WI38 (cell line): Measurements from ENCODE around the gene ELF2.

ENCODE experiments used
- H3K4me3 ChIP-seq: 2 replicates; pipeline ENCODE4 v1.5.1; 2011; ENCODE audit warnings: low read depth, mild to moderate bottlenecking, control low read depth, low read length
- TF ChIP-seq, protein P1 (sequence below): IDR thresholded peaks from 2 replicates; pipeline ENCODE4 v1.5.1; 2012; ENCODE audit warnings: low read depth, mild to moderate bottlenecking, control low read depth, low read length

Gene ELF2

DNA sequence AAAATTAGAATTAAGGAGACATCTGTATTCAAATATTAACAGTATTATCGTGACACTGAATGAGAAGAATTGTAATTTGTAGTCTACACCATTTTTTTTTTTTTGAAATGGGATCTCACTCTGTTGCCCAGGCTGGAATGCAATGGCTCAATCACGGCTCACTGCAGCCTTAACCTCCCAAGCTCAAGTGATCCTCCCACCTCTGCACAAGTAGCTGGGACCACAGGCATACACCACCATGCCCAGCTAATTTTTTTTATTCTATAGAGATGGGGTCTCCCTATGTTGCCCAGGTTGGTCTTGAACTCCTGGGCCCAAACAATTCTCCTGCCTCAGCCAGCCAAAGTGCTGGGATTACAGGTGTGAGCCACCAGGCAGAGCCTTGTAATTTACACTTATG, 24.8 kb downstream of the ELF2 start:
- TF ChIP-seq, protein P1, sequence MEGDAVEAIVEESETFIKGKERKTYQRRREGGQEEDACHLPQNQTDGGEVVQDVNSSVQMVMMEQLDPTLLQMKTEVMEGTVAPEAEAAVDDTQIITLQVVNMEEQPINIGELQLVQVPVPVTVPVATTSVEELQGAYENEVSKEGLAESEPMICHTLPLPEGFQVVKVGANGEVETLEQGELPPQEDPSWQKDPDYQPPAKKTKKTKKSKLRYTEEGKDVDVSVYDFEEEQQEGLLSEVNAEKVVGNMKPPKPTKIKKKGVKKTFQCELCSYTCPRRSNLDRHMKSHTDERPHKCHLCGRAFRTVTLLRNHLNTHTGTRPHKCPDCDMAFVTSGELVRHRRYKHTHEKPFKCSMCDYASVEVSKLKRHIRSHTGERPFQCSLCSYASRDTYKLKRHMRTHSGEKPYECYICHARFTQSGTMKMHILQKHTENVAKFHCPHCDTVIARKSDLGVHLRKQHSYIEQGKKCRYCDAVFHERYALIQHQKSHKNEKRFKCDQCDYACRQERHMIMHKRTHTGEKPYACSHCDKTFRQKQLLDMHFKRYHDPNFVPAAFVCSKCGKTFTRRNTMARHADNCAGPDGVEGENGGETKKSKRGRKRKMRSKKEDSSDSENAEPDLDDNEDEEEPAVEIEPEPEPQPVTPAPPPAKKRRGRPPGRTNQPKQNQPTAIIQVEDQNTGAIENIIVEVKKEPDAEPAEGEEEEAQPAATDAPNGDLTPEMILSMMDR: no peak
- H3K4me3 ChIP-seq: no peak overlapping the region

DNA sequence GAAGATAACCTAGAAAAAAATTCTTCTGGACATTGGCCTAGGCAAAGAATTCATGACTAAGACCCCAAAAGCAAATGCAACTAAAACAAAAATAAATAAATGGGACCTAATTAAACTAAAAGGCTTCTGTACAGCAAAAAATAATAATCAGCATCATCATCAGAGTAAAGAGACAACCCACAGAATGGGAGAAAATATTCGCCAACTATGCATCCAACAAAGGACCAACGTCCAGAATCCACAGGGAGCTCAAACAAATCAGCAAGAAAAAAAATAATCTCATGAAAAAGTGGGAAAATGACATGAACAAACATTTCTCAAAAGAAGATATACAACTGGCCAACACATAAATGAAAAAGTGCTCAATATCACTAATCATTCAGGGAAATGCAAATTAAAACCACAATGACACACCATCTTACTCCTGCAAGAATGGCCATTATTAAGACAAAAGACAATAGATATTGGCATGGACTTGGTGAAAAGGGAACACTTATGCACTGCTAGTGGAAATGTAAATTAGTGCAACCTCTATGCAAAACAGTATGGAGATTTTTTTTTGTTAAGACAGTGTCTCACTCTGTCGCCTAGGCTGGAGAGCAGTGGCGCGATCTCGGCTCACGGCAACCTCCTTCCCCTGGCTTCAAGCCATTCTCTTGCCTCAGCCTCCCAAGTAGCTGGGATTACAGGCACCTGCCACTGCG, 29.9 kb downstream of the ELF2 start:
- TF ChIP-seq, protein P1: no peak
- H3K4me3 ChIP-seq: no peak overlapping the region

DNA sequence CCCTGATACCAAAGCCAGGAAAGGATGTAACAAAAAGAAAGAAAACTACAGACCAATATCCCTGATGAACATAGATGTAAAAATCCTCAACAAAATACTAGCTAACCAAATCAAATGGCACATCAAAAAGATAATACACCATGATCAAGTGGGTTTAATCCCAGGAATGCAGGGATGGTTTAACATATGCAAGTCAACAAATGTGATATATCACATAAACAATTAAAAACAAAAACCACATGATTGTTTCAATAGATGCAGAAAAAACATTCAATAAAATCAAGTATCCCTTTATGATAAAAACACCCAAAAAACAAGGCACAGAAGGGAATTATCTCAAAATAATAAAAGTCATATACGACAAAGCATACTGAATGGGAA, 31.5 kb downstream of the ELF2 start:
- TF ChIP-seq, protein P1: no peak
- no peak overlapping the region for H3K4me3 ChIP-seq

DNA sequence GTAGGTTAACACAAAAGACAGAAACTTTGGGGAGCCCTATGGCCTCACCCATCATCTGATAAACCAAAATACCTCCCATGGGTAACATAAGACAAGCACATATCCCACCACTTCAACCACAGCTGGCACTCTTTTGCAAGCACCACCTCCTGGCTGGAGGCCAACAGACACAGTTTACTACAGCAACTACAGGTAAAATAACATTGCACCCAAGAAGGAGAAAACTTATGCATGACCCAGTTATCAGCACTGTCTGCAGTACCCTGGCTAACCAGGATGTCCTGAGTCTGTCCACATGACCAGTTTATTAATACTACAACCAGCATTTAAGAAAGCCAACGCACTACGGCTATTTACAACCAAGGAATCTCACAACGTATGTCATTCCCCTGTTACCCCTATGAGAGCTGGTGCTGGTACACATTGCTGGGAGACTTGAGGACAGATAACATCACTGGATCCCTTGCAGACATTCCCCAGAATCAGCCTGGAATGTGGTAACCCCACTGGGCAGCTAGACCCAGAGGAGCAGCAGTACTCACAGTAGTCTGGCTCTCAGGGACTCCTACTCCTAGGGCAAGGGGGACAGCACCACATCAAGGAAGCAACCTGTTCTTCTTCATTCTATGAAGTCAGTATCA, 32.0 kb downstream of the ELF2 start:
- TF ChIP-seq, protein P1: no peak
- H3K4me3 ChIP-seq: no peak overlapping the region

DNA sequence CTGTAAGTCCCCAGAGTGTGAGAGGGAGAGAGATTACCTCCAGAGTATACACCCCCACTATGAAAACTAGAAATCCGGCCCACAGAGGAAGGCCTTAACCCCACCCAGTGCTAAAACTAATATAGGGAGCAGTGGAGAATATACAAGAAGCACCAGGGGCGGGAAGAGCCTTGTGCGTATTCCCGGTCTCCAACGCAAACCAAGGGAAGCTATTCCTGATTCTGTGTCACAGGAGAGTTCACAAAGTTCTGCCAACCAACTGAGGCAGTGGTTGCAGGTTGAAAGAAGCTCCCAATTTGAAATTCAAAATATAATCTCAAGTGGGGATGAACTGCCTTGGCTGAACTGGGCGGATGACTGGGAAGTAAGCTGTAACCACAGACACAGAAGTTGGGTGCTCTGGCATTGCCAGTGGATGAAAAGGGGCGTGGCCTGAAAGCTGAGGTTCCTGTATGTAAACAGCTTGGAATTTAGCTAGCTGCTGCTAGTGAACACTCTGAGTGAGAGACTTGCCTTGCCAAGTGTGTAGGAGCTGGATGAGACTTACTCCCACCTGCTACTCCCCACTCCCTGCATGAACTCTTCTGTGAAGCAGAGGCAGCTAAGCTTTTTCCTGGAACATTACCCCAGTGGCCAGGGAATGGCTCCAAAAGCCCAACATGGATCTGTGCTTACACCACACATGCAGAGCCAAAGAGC, 32.7 kb downstream of the ELF2 start:
- no peak overlapping the region for H3K4me3 ChIP-seq
- TF ChIP-seq, protein P1: no peak

DNA sequence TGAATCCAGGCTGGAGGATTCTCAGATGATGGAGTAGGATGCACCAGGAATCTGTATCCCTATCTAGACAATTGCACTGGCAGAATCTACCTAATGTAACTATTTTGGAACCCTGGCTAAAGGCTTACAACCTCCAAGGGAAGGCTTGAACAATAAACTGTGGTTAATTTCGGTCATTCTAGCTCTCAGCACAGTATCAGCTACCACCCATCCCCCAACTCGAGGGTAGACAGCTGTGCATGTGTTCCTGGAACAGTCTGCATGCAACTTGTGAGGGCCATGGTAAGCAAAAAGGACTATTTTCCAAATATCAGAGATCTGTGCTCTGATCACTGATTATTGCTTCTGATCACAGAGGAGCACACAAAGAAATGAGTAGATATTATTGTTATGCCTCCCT, 34.0 kb downstream of the ELF2 start:
- H3K4me3 ChIP-seq: no peak overlapping the region
- TF ChIP-seq, protein P1: no peak

DNA sequence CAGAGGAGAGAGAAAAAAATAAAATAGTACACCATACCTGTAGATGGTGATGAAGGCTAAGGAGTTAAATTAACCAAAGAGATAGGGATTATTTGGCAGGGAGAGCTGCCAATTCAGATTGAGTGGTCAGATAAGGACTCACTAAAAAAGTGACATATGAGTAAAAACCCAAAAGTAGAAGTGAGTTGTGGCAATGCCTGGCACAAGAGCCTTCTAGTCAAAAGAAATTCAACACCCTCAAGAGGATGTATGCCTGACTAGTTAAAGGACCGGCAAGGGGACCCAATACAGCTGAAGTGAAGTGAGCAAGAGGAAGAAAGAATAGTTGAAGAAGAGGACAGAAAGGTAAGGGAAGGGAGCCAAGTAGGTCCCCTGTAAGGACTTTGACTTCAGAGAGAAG, 34.9 kb downstream of the ELF2 start:
- TF ChIP-seq, protein P1: no peak
- no peak overlapping the region for H3K4me3 ChIP-seq
